CD4-positive, alpha-beta T cell (primary cell): ENCODE results near the gene PCSK4. TPM values are rescaled to one million over a fixed set of nuclear protein-coding genes. Genes with fewer than 3 reads are reported as not detected.

Experiments used
- ATAC-seq: fragments of 200-7000 bp; cut with Tn5 transposase; one replicate; pipeline ENCODE4 v1.10.0; 2022; ENCODE audit warnings: mild to moderate bottlenecking; ENCODE audit not compliant: poor library complexity
- CTCF ChIA-PET: fragments of 350-600 bp; sonication (Branson Sonifier 250); formaldehyde crosslinking; loops from one replicate; lab custom pipeline; 2021; ENCODE audit warnings: antibody characterized with exemption, inconsistent platforms; lab: Charles Lee
- POLR2A ChIA-PET: fragments of 350-600 bp; sonication (Branson Sonifier 250); formaldehyde crosslinking; loops from one replicate; lab custom pipeline; 2021; ENCODE audit warnings: antibody characterized with exemption, inconsistent platforms; lab: Charles Lee
- DNase-seq, 14 experiments: peaks; one replicate each; pipeline ENCODE4 v3.0.0-alpha.2; 2013 to 2020; ENCODE audit warnings: mixed read lengths in 2 of 14
- H3K27ac ChIP-seq, 2 donors: one replicate each; pipeline versions ENCODE4 v1.5.1 to v1.7.0; 2013; ENCODE audit warnings: low read length in 2 of 2, low read depth in 1 of 2, mild to moderate bottlenecking in 1 of 2
- H3K27me3 ChIP-seq, 2 experiments: 1 replicate in 1 of 2; 2 replicates in 1 of 2; pipeline versions ENCODE4 v1.6.1 to v1.7.0; 2013; ENCODE audit warnings: low read length in 2 of 2, control low read depth in 1 of 2, mild to moderate bottlenecking in 1 of 2, moderate library complexity in 1 of 2; ENCODE audit not compliant: insufficient read depth in 2 of 2, control insufficient read depth in 1 of 2
- H3K36me3 ChIP-seq: one replicate; pipeline ENCODE4 v1.6.1; 2013; ENCODE audit warnings: low read length, control low read depth; ENCODE audit not compliant: insufficient read depth
- H3K4me1 ChIP-seq: one replicate; pipeline ENCODE4 v1.6.1; 2013; ENCODE audit warnings: low read length, control low read depth; ENCODE audit not compliant: insufficient read depth
- H3K4me3 ChIP-seq: one replicate; pipeline ENCODE4 v1.5.1; 2013; ENCODE audit warnings: mild to moderate bottlenecking, low read length, moderate library complexity
- H3K9me3 ChIP-seq, 2 experiments: 1 replicate in 1 of 2; 2 replicates in 1 of 2; pipeline versions ENCODE4 v1.6.1 to v1.7.0; 2013; ENCODE audit warnings: low read length in 2 of 2, mild to moderate bottlenecking in 2 of 2, control low read depth in 1 of 2, moderate library complexity in 1 of 2; ENCODE audit not compliant: control insufficient read depth in 1 of 2, insufficient read depth in 1 of 2
- H3K27ac Mint-ChIP-seq: one replicate; pipeline ENCODE4 v1.8.0; 2020; ENCODE audit warnings: mixed read lengths
- H3K27me3 Mint-ChIP-seq: one replicate; pipeline ENCODE4 v1.8.0; 2021; ENCODE audit warnings: mixed read lengths
- H3K36me3 Mint-ChIP-seq: one replicate; pipeline ENCODE4 v1.8.0; 2021; ENCODE audit warnings: low read depth, mixed read lengths
- H3K4me1 Mint-ChIP-seq: one replicate; pipeline ENCODE4 v1.8.0; 2021; ENCODE audit warnings: low read depth, mixed read lengths
- H3K4me3 Mint-ChIP-seq: one replicate; pipeline ENCODE4 v1.8.0; 2020; ENCODE audit warnings: mild to moderate bottlenecking, mixed read lengths
- H3K9me3 Mint-ChIP-seq: one replicate; pipeline ENCODE4 v1.8.0; 2020; ENCODE audit warnings: mixed read lengths
- intact Hi-C, 2 experiments: fragments of 100-400 bp; cut with DNase I in 1 of 2; cut with micrococcal nuclease in 1 of 2; formaldehyde crosslinking; loops; one replicate each; pipeline versions ENCODE4 v1.15.1 to v1.9.0; 2023 to 2025; cut with DNase I, micrococcal nuclease
- total RNA-seq, 174 experiments: library from RNA in 2 of 174; stranded (reverse) in 2 of 174; gene quantifications; one replicate each; pipeline ENCODE4 v1.2.3 and lab custom pipeline; 2021 to 2026
- TF ChIP-seq, protein P1 (sequence below): fragments of 200-600 bp; IDR thresholded peaks from one replicate; pipeline ENCODE4 v1.8.0; 2022; ENCODE audit warnings: antibody characterized with exemption, mild to moderate bottlenecking

The PCSK4 gene
- total RNA-seq, 2 experiments from 2014 or later, result 4.2 to 5.2 TPM

DNA sequence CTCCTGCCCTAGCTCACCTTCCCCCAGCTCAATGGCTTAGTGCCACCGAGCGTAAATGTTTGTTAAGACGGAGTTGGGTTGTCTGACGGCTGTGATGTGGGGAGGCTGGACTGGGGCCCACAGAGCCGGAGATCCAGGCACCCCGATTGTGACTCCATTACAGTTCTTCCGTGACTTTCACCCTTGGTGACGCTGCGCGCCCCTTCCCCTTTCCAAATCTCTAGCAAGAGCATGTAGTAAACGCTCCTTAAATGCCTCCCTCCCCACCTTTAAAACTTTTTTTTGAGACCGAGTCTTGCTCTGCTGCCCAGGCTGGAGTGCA lies 1.7 kb upstream of the PCSK4 start:
- Histone ChIP-seq H3K36me3 (no peaks in the 10 kb centered on the region), H3K27ac (no peak overlapping the region), H3K9me3 (peaks cover 0 to 4% of the 10 kb centered on the region in 2 experiments), H3K27me3 (no peaks in the 10 kb centered on the region), H3K4me1 (peaks cover 23% of the 10 kb centered on the region), H3K4me3 (no peak overlapping the region)
- Mint-ChIP-seq H3K27ac (no peak overlapping the region), H3K36me3 (peaks cover 4% of the 10 kb centered on the region), H3K4me3 (peak overlapping the region; percentile 84), H3K4me1 (peaks cover 12% of the 10 kb centered on the region), H3K27me3 (no peaks in the 10 kb centered on the region), H3K9me3 (no peaks in the 10 kb centered on the region)
- intact Hi-C loops, result loop anchor here in 1 of 2 experiments (1.0 to 2.0 kb wide), 3 partner anchors 16 to 85 kb away; partner anchors contain the start of gene DAZAP1
- CTCF ChIA-PET, result interaction anchor here (1.6 kb wide), 1 partner anchor 21 kb away, joined by 9 read pairs; no protein-coding TSS in a partner anchor
- POLR2A ChIA-PET, result interaction anchor here (1.6 kb wide), 1 partner anchor 20 kb away, joined by 4 read pairs; no protein-coding TSS in a partner anchor
- ATAC-seq, result no peak
- DNase-seq, result no peak
- TF ChIP-seq, protein P1, sequence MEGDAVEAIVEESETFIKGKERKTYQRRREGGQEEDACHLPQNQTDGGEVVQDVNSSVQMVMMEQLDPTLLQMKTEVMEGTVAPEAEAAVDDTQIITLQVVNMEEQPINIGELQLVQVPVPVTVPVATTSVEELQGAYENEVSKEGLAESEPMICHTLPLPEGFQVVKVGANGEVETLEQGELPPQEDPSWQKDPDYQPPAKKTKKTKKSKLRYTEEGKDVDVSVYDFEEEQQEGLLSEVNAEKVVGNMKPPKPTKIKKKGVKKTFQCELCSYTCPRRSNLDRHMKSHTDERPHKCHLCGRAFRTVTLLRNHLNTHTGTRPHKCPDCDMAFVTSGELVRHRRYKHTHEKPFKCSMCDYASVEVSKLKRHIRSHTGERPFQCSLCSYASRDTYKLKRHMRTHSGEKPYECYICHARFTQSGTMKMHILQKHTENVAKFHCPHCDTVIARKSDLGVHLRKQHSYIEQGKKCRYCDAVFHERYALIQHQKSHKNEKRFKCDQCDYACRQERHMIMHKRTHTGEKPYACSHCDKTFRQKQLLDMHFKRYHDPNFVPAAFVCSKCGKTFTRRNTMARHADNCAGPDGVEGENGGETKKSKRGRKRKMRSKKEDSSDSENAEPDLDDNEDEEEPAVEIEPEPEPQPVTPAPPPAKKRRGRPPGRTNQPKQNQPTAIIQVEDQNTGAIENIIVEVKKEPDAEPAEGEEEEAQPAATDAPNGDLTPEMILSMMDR, result no peak

DNA sequence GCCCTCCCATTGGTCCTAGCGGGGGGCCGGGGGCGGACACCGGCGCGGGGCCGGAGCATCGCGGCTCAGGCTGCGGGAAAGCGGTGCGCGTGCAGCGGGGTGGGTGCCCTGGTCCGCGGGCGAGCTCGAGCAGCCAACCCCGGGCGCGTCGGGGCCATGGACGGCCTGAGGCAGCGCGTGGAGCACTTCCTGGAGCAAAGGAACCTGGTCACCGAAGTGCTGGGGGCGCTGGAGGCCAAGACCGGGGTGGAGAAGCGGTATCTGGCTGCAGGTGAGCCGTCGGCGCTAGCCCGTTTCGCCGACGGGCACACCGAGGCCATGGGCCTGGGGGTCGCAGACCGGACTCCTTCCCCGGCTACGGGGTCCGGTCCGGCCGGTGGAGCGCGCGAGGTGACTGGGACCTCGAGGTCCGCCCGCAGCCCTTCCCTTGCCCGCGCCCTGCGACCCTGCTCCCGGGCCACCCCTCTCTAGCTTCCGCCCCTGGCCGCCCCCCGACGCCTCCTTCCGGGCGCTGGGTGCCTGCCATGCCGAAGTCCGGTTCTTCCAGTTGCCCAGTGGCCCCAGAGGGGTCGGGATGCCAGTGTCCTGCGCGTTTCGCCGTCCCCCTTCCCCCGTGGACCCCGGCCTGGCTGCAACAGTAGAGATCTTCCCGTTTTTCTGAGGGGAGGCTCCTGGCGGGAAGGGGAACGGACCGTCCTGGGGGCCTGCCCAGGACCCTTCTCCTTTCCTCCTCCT lies 1.1 kb upstream of the PCSK4 start, which contains the start of gene REEP6:
Gene REEP6, plus strand, starts transcription at position 68 of the 735 bp plus-strand sequence. Its CDS starts 89 bp downstream, at position 157.
- H3K36me3 ChIP-seq, result no peaks in the 10 kb centered on the region
- peaks cover 4% of the 10 kb centered on the region for H3K36me3 Mint-ChIP-seq
- H3K4me3 ChIP-seq, result peak within 1 kb of the TSS; percentile 61
- H3K9me3 ChIP-seq, result peaks cover 0 to 1% of the 10 kb centered on the region in 2 experiments
- H3K27me3 ChIP-seq, result no peaks in the 10 kb centered on the region
- no peak for DNase-seq
- peaks cover 23% of the 10 kb centered on the region for H3K4me1 ChIP-seq
- TF ChIP-seq, protein P1, result no peak
- ATAC-seq, result no peak
- peak within 1 kb of the TSS; percentile 60 for H3K27ac Mint-ChIP-seq
- peak within 1 kb of the TSS; percentile 84 for H3K4me3 Mint-ChIP-seq
- peak within 1 kb of the TSS; percentile 29 to 34 for H3K27ac ChIP-seq
- ChIA-PET CTCF (interaction anchor here (0.6 to 1.6 kb wide), 2 partner anchors 20 to 27 kb away, joined by 3 to 9 read pairs; no protein-coding TSS in a partner anchor), POLR2A (interaction anchor here (0.7 to 1.8 kb wide), 11 partner anchors 15 to 980 kb away, joined by 3 to 8 read pairs (median 4); partner anchors contain the start of genes CIRBP, FAM174C and MBD3)
- H3K9me3 Mint-ChIP-seq, result no peaks in the 10 kb centered on the region
- H3K27me3 Mint-ChIP-seq, result no peaks in the 10 kb centered on the region
- peaks cover 12% of the 10 kb centered on the region for H3K4me1 Mint-ChIP-seq
- intact Hi-C loops, result loop anchor here in 1 of 2 experiments (1.0 to 2.0 kb wide), 3 partner anchors 17 to 84 kb away; partner anchors contain the start of gene DAZAP1

DNA sequence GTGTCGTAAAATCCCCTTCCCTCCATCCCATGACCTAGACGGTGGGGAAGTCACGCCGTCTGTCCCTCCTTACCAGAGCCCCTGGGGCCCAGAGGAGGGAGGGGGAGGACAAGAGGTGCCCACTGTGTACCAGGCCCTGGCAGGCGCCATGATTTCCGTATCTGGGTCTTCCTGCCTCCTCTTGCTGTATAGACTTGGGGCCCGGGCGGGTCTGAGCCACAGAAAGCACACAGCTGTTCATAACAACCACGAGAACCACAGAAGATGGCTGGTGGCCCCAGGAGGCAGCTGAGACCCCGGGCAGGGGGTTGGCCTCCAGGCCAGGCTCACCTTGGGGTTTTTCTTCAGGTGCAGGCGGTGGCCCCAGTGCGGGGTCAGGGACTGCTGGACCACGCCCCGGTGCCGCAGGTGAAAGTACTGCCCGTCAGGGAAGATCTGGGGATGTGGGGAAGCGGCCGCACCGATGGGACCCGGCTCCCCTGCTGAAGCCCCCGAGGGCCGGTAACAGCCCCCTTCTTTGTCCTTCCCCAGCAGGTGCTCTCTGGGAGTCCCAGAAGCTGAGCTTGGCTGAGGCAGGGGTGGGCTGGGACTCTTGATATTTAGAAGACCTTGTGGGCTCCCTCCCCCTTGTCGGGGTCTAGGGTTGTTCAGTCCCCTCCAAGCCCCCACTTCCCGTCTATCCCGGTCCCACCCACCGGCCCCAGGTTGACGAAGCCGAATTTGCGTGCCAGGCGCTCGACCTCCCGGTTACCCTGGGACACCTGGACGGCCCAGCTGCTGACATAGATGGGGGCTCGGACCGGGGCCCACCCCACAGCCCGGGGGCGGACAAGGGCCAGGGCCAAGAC lies 463 bp downstream of the PCSK4 start:
- POLR2A ChIA-PET, result interaction anchor here (1.8 kb wide), 1 partner anchor 19 kb away, joined by 7 read pairs; no protein-coding TSS in a partner anchor
- peaks cover 12% of the 10 kb centered on the region for H3K4me1 Mint-ChIP-seq
- H3K36me3 Mint-ChIP-seq, result peaks cover 4% of the 10 kb centered on the region
- H3K27ac Mint-ChIP-seq, result no peak overlapping the region
- TF ChIP-seq, protein P1, result no peak
- no peaks in the 10 kb centered on the region for H3K27me3 Mint-ChIP-seq
- intact Hi-C loops, result loop anchor here (1.0 to 2.0 kb wide), 4 partner anchors 10 to 83 kb away; partner anchors contain the start of genes C19orf25 (in 1 of the 2) and DAZAP1 (in 1 of the 2)
- CTCF ChIA-PET, result interaction anchor here (0.6 kb wide), 1 partner anchor 76 kb away, joined by 3 read pairs; no protein-coding TSS in a partner anchor
- no peaks in the 10 kb centered on the region for H3K9me3 Mint-ChIP-seq
- H3K4me3 Mint-ChIP-seq, result peak overlapping the region; percentile 76
- Histone ChIP-seq H3K4me3 (peak overlapping the region; percentile 61), H3K4me1 (peaks cover 23% of the 10 kb centered on the region), H3K9me3 (no peaks in the 10 kb centered on the region), H3K36me3 (no peaks in the 10 kb centered on the region), H3K27ac (peak overlapping the region in 1 of 2 donors; percentile 29), H3K27me3 (no peaks in the 10 kb centered on the region)
- no peak for ATAC-seq
- no peak for DNase-seq
